GM20000 (cell line): ENCODE data around the gene FADS1.
A peak's percentile ranks its signal among the peaks of the same experiment; 100 is the strongest.

Source experiments
- DNase-seq: peaks from one replicate; pipeline ENCODE4 v3.0.0; 2012; ENCODE audit warnings: low spot score
- CTCF ChIP-seq: IDR thresholded peaks from 2 replicates; pipeline ENCODE4 v1.5.1; 2012; ENCODE audit warnings: mild to moderate bottlenecking, control low read depth; ENCODE audit errors: extremely low read depth, missing control alignments

FADS1 gene

GRCh38 chr11:61761440-61762222, 55.2 kb downstream of the FADS1 start:
- DNase-seq, result no peak
- TF ChIP-seq CTCF, result no peak

GRCh38 chr11:61760946-61761345, 55.9 kb downstream of the FADS1 start:
- TF ChIP-seq CTCF, result no peak
- no peak for DNase-seq

- TF ChIP-seq CTCF, result no peak
- DNase-seq, result no peak
These were observed 59.5 kb downstream of the FADS1 start for GRCh38 chr11:61757213-61757862.

- TF ChIP-seq CTCF, result no peak
- DNase-seq, result peak; percentile 91
These were observed 60.2 kb downstream of the FADS1 start for GRCh38 chr11:61756452-61757212.

- DNase-seq, result no peak
- TF ChIP-seq CTCF, result no peak
These were observed 60.7 kb downstream of the FADS1 start for GRCh38 chr11:61756147-61756451.

GRCh38 chr11:61754534-61755482, 62.0 kb downstream of the FADS1 start:
- TF ChIP-seq CTCF, result no peak
- no peak for DNase-seq
